HG03135 (cell line): ENCODE measurements around the gene PARL.
"Not testable (repeated sequence)": the region's sequence is repeated elsewhere in the genome, so short reads cannot be mapped to it uniquely, and the experiment has no call there.

Source experiments
- ATAC-seq: cut with Tn5 transposase; IDR thresholded peaks from one replicate; pipeline ENCODE4 v1.9.1; 2021; ENCODE audit warnings: mild to moderate bottlenecking, moderate library complexity; ENCODE audit not compliant: unreplicated experiment

Gene PARL

GRCh38 chr3:183906234-183906921 is 21.7 kb upstream of the PARL start:
- ATAC-seq: no peak

- ATAC-seq: no peak
Observed at GRCh38 chr3:183904833-183905780, 20.4 kb upstream of the PARL start.

- no peak for ATAC-seq
Observed at GRCh38 chr3:183898028-183898431, 13.3 kb upstream of the PARL start.

GRCh38 chr3:183897606-183898005 is 12.9 kb upstream of the PARL start:
- ATAC-seq: no peak

GRCh38 chr3:183896610-183897009 is 11.9 kb upstream of the PARL start:
- ATAC-seq: no peak

GRCh38 chr3:183896184-183896583 is 11.5 kb upstream of the PARL start:
- ATAC-seq: no peak

- no peak for ATAC-seq
Observed at GRCh38 chr3:183895774-183896173, 11.1 kb upstream of the PARL start.

GRCh38 chr3:183895296-183895695 is 10.6 kb upstream of the PARL start:
- no peak for ATAC-seq

- no peak for ATAC-seq
Observed at GRCh38 chr3:183892610-183893214, 8.0 kb upstream of the PARL start.

GRCh38 chr3:183885766-183886165 is 1.1 kb upstream of the PARL start:
- ATAC-seq: no peak

GRCh38 chr3:183884097-183884426 is 618 bp downstream of the PARL start:
- ATAC-seq: no peak

GRCh38 chr3:183883291-183884096 is 1.2 kb downstream of the PARL start:
- no peak for ATAC-seq

- no peak for ATAC-seq
Observed at GRCh38 chr3:183880121-183880520, 4.6 kb downstream of the PARL start.

GRCh38 chr3:183879243-183879642 is 5.4 kb downstream of the PARL start:
- no peak for ATAC-seq

GRCh38 chr3:183878071-183878470 is 6.6 kb downstream of the PARL start:
- no peak for ATAC-seq

GRCh38 chr3:183877227-183877626 is 7.5 kb downstream of the PARL start:
- not testable (repeated sequence) for ATAC-seq

- ATAC-seq: no peak
Observed at GRCh38 chr3:183875411-183875810, 9.3 kb downstream of the PARL start.

- ATAC-seq: no peak
Observed at GRCh38 chr3:183873914-183874313, 10.8 kb downstream of the PARL start.

GRCh38 chr3:183871541-183871940 is 13.1 kb downstream of the PARL start:
- ATAC-seq: no peak

- no peak for ATAC-seq
Observed at GRCh38 chr3:183870563-183870962, 14.1 kb downstream of the PARL start.

- no peak for ATAC-seq
Observed at GRCh38 chr3:183868796-183869195, 15.9 kb downstream of the PARL start.
